ENCODE data around the gene ATP10A.

The ATP10A gene

DNA sequence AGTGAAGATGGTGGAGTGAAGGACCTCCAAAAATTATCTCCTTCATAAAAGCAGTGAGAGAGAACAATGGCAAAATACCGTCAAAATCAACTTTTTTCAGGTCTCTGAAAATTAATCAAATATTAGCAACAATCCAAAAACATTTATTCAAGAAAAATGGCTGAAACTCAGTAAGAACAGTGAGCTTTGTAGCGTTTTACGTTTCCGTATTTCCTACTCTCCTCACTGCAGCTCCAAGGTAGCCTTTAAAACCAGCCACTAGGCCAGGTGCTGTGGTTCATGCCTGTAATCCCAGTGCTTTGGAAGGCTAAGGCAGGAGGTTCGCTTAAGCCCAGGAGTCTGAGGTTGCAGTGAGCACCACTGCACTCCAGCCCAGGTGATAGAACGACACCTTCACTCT is 38.5 kb downstream of the ATP10A start:
- Histone ChIP-seq H3K4me3 (ENCODE audit: low read depth in 1 of 2, low read length in 1 of 2) (no peak overlapping the region), H3K27me3 (no peaks in the 10 kb centered on the region), H3K4me1 (ENCODE audit: control insufficient read depth in 1 of 2, insufficient read depth in 1 of 2, low read depth in 1 of 2, low read length in 1 of 2) (no peaks in the 10 kb centered on the region), H3K9me3 (no peaks in the 10 kb centered on the region), H3K36me3 (no peaks in the 10 kb centered on the region), H3K27ac (no peak overlapping the region)
- TF ChIP-seq, protein P1, sequence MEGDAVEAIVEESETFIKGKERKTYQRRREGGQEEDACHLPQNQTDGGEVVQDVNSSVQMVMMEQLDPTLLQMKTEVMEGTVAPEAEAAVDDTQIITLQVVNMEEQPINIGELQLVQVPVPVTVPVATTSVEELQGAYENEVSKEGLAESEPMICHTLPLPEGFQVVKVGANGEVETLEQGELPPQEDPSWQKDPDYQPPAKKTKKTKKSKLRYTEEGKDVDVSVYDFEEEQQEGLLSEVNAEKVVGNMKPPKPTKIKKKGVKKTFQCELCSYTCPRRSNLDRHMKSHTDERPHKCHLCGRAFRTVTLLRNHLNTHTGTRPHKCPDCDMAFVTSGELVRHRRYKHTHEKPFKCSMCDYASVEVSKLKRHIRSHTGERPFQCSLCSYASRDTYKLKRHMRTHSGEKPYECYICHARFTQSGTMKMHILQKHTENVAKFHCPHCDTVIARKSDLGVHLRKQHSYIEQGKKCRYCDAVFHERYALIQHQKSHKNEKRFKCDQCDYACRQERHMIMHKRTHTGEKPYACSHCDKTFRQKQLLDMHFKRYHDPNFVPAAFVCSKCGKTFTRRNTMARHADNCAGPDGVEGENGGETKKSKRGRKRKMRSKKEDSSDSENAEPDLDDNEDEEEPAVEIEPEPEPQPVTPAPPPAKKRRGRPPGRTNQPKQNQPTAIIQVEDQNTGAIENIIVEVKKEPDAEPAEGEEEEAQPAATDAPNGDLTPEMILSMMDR (IDR thresholded peaks at IDR 0.05), result no peak

DNA sequence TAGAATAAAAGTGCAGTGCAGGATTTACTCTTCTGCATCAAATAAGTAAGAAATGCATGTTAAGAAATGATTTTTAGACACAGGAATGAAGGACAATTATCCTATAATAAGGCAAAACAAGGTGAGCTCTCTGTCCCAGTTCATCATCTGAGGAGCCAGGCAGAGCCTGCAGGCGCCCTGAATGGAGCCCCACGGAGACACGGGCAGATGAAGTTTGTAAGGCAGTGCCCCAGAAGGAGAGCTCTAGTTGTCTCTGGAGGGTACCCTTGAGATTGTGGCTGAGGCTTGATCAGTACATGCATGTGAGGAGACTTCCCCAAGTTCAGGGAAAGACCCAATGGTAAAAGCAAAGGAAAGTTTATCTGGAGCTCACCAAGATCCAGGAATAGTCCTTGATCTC is 50.3 kb downstream of the ATP10A start:
- H3K36me3 ChIP-seq, result no peaks in the 10 kb centered on the region
- H3K27ac ChIP-seq, result no peak overlapping the region
- H3K4me3 ChIP-seq (ENCODE audit: low read depth in 1 of 2, low read length in 1 of 2), result no peak overlapping the region
- H3K9me3 ChIP-seq, result no peaks in the 10 kb centered on the region
- no peaks in the 10 kb centered on the region for H3K4me1 ChIP-seq (ENCODE audit: control insufficient read depth in 1 of 2, insufficient read depth in 1 of 2, low read depth in 1 of 2, low read length in 1 of 2)
- TF ChIP-seq, protein P1 (IDR thresholded peaks at IDR 0.05), result no peak
- no peaks in the 10 kb centered on the region for H3K27me3 ChIP-seq

DNA sequence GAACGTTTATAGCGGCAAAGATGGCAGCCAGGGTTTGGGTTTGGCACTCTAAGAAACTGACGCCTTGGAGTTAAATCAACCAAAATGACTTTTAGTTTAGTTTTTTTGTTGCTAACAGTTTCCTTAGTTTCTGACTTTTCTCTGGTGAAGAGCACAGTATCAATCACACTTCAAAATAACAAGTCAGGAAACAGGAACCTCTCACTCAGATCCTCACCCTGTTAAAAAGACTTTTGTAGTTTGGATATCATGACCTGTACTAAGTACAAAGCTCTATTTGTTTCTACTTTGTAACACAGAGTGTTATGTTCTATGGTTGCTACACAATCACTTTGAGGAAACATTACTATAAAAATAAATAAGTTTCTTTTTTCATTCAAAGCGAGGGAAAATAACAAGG is 51.1 kb downstream of the ATP10A start:
- TF ChIP-seq, protein P1 (IDR thresholded peaks at IDR 0.05), result no peak
- Histone ChIP-seq H3K9me3 (no peaks in the 10 kb centered on the region), H3K27me3 (no peaks in the 10 kb centered on the region), H3K27ac (no peak overlapping the region), H3K4me1 (ENCODE audit: control insufficient read depth in 1 of 2, insufficient read depth in 1 of 2, low read depth in 1 of 2, low read length in 1 of 2) (no peaks in the 10 kb centered on the region), H3K4me3 (ENCODE audit: low read depth in 1 of 2, low read length in 1 of 2) (no peak overlapping the region), H3K36me3 (no peaks in the 10 kb centered on the region)

DNA sequence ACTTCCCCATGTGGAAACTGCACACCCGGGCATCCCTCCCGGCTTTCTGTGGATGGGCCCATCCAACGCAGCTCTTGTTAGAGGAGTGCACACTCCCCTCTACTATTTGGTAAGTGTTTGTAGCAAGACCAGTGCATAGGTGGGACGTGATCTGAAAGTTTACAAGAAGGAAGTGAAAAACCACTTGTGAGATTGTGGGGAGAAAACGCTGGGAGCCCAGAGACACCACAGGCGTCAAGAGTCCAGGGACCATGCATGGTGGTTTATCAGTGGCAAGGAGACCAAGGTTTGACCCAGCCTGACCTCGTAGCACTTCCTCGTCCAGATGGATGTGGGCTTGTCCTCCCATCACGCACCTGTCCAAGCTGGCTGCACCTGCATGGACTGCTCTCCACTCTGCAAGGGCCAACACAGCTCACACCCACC is 51.6 kb downstream of the ATP10A start:
- no peaks in the 10 kb centered on the region for H3K27me3 ChIP-seq
- H3K4me3 ChIP-seq (ENCODE audit: low read depth in 1 of 2, low read length in 1 of 2), result no peak overlapping the region
- H3K9me3 ChIP-seq, result no peaks in the 10 kb centered on the region
- no peaks in the 10 kb centered on the region for H3K36me3 ChIP-seq
- TF ChIP-seq, protein P1 (IDR thresholded peaks at IDR 0.05), result no peak
- H3K27ac ChIP-seq, result no peak overlapping the region
- H3K4me1 ChIP-seq (ENCODE audit: control insufficient read depth in 1 of 2, insufficient read depth in 1 of 2, low read depth in 1 of 2, low read length in 1 of 2), result no peaks in the 10 kb centered on the region

DNA sequence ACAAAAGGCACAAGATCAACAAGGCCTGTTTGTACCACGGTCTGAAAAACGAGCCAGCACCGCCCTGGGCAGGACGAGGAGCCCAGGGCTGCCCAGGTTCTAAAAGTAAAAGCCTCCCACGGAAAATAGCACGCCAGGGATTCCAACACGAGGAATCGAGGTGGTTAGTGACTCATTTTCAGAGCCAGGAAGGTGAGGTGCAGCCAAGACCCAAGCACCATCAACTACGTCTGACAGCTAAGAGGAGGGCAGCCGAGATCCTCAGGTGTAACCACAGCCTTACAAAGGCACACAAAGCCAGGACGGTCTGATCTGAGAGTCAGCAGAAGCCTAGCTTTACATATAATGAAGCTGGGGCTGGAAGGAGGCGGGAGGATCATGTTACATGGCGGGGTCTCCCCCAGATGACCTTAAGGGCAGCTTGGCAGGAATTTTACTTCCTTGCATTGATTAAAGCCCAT is 52.5 kb downstream of the ATP10A start:
- H3K9me3 ChIP-seq, result no peaks in the 10 kb centered on the region
- H3K36me3 ChIP-seq, result no peaks in the 10 kb centered on the region
- no peaks in the 10 kb centered on the region for H3K27me3 ChIP-seq
- TF ChIP-seq, protein P1 (IDR thresholded peaks at IDR 0.05), result no peak
- no peaks in the 10 kb centered on the region for H3K4me1 ChIP-seq (ENCODE audit: control insufficient read depth in 1 of 2, insufficient read depth in 1 of 2, low read depth in 1 of 2, low read length in 1 of 2)
- no peak overlapping the region for H3K4me3 ChIP-seq (ENCODE audit: low read depth in 1 of 2, low read length in 1 of 2)
- no peak overlapping the region for H3K27ac ChIP-seq

DNA sequence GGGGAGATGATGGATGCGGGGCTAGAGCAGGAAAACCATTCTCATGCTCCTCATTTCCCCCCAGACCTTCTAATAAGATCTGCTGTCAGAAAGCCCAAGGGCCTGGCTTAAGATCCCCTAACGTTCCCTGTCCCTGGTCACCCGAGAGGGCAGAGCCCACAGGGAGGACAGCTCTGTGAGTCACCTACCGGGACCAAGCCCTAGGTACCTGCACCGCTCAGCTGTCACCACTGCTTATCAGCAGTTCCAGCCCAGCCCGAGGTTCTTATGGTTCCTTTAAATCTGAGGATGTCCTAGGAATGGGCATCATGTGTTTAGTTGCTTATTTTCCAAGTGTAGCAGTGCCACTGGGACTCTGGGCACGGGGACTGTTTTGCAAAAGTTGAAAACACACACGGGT is 53.0 kb downstream of the ATP10A start:
- Histone ChIP-seq H3K27me3 (no peaks in the 10 kb centered on the region), H3K36me3 (no peaks in the 10 kb centered on the region), H3K9me3 (no peaks in the 10 kb centered on the region), H3K27ac (no peak overlapping the region), H3K4me1 (ENCODE audit: control insufficient read depth in 1 of 2, insufficient read depth in 1 of 2, low read depth in 1 of 2, low read length in 1 of 2) (no peaks in the 10 kb centered on the region), H3K4me3 (ENCODE audit: low read depth in 1 of 2, low read length in 1 of 2) (no peak overlapping the region)
- TF ChIP-seq, protein P1 (IDR thresholded peaks at IDR 0.05), result no peak
